Tibial artery (tissue), 4 donors: ENCODE measurements around the gene ADH1A.
"Not testable (repeated sequence)": the region's sequence is repeated elsewhere in the genome, so short reads cannot be mapped to it uniquely, and the experiment has no call there.

Source experiments
- DNase-seq, 2 donors: peaks; one replicate each; pipeline ENCODE4 v3.0.0-alpha.2; 2019
- H3K27ac ChIP-seq, 2 donors: fragments of 200-600 bp; sonication (generic) in 1 of 2; 1 replicate in 1 of 2; 2 replicates in 1 of 2; pipeline ENCODE4 v1.5.1; 2018 to 2019; ENCODE audit warnings: mild to moderate bottlenecking in 1 of 2
- H3K27me3 ChIP-seq, 2 donors: fragments of 200-600 bp; sonication (generic) in 1 of 2; one replicate each; pipeline versions ENCODE4 v1.5.1 to v1.6.0; 2016 to 2019
- H3K36me3 ChIP-seq, 3 donors: fragments of 200-600 bp; sonication (generic) in 2 of 3; one replicate each; pipeline ENCODE4 v1.5.1; 2016 to 2019; ENCODE audit warnings: mild to moderate bottlenecking in 2 of 3
- H3K4me1 ChIP-seq, 4 donors: fragments of 200-600 bp; sonication (generic) in 2 of 4; 1 replicate in 3 of 4; 2 replicates in 1 of 4; pipeline ENCODE4 v1.5.1; 2016 to 2019
- H3K4me3 ChIP-seq, 2 donors: fragments of 200-600 bp; sonication (generic) in 1 of 2; 1 replicate in 1 of 2; 2 replicates in 1 of 2; pipeline ENCODE4 v1.5.1; 2018 to 2019; ENCODE audit warnings: mild to moderate bottlenecking in 2 of 2
- H3K9me3 ChIP-seq, 3 donors: fragments of 200-600 bp; sonication (generic) in 1 of 3; one replicate each; pipeline ENCODE4 v1.5.1; 2016 to 2019
- CTCF ChIP-seq, 2 experiments: fragments of 200-600 bp in 1 of 2; fragments of 450-650 bp in 1 of 2; IDR thresholded peaks; one replicate each; pipeline ENCODE4 v1.5.1; 2017 to 2019; ENCODE audit warnings: antibody characterized with exemption in 2 of 2, mild to moderate bottlenecking in 1 of 2, moderate library complexity in 1 of 2
- intact Hi-C: fragments of 100-400 bp; cut with DNase I; formaldehyde crosslinking; loops from one replicate; pipeline ENCODE4 v1.15.0; 2023; ENCODE audit warnings: low total_unique reads

Gene ADH1A

GRCh38 chr4:99329876-99330275 lies 39.1 kb upstream of the ADH1A start:
- intact Hi-C loops = loop anchor here (10.0 kb wide), 1 partner anchor 55 kb away; no protein-coding TSS in a partner anchor
- DNase-seq = no peak
- Histone ChIP-seq H3K27ac (no peak overlapping the region), H3K36me3 (no peaks in the 10 kb centered on the region), H3K27me3 (no peaks in the 10 kb centered on the region), H3K9me3 (peaks cover 0 to 11% (median 0%) of the 10 kb centered on the region in 3 donors), H3K4me1 (peaks cover 0 to 11% (median 2%) of the 10 kb centered on the region in 4 donors), H3K4me3 (no peak overlapping the region)
- TF ChIP-seq CTCF (IDR thresholded peaks at IDR 0.05) = no peak

- H3K27me3 ChIP-seq = no peaks in the 10 kb centered on the region
- H3K27ac ChIP-seq = peak overlapping the region; percentile 78 to 79
- H3K4me3 ChIP-seq = no peak overlapping the region
- H3K4me1 ChIP-seq = peaks cover 0 to 53% (median 17%) of the 10 kb centered on the region in 4 donors
- DNase-seq = peak; percentile 82 to 89
- no peaks in the 10 kb centered on the region for H3K36me3 ChIP-seq
- H3K9me3 ChIP-seq = peaks cover 0 to 11% (median 0%) of the 10 kb centered on the region in 3 donors
- intact Hi-C loops = loop anchor here (10.0 kb wide), 1 partner anchor 60 kb away; no protein-coding TSS in a partner anchor
- no peak for TF ChIP-seq CTCF (IDR thresholded peaks at IDR 0.05)
Observed at GRCh38 chr4:99324979-99325378, 34.2 kb upstream of the ADH1A start.

- Histone ChIP-seq H3K36me3 (peaks cover 0 to 1% (median 0%) of the 10 kb centered on the region in 3 donors), H3K27me3 (no peaks in the 10 kb centered on the region), H3K4me1 (peaks cover 0 to 59% (median 17%) of the 10 kb centered on the region in 4 donors), H3K4me3 (no peak overlapping the region), H3K9me3 (peaks cover 0 to 11% (median 0%) of the 10 kb centered on the region in 3 donors), H3K27ac (peak overlapping the region; percentile 78 to 79)
- intact Hi-C loops = loop anchor here (10.0 kb wide), 1 partner anchor 60 kb away; no protein-coding TSS in a partner anchor
- no peak for TF ChIP-seq CTCF (IDR thresholded peaks at IDR 0.05)
- no peak for DNase-seq
Observed at GRCh38 chr4:99324361-99324760, 33.6 kb upstream of the ADH1A start.

- Histone ChIP-seq H3K27me3 (no peaks in the 10 kb centered on the region), H3K4me1 (peaks cover 0 to 64% (median 17%) of the 10 kb centered on the region in 4 donors), H3K9me3 (peaks cover 0 to 11% (median 0%) of the 10 kb centered on the region in 3 donors), H3K36me3 (peaks cover 0 to 6% (median 1%) of the 10 kb centered on the region in 3 donors), H3K27ac (peak overlapping the region; percentile 78 to 79), H3K4me3 (no peak overlapping the region)
- intact Hi-C loops = loop anchor here (10.0 kb wide), 1 partner anchor 61 kb away; no protein-coding TSS in a partner anchor
- peak in 1 of 2 donors; percentile 45 for DNase-seq
- no peak for TF ChIP-seq CTCF (IDR thresholded peaks at IDR 0.05)
Observed at GRCh38 chr4:99323756-99324155, 33.0 kb upstream of the ADH1A start.

GRCh38 chr4:99321241-99322191 lies 30.7 kb upstream of the ADH1A start, which contains the start of gene ADH1B:
TSS of gene ADH1B (minus strand) at chr4:99321401. CDS start at chr4:99321331, 70 bp downstream.
- peaks cover 0 to 86% (median 19%) of the 10 kb centered on the region in 4 donors for H3K4me1 ChIP-seq
- peaks cover 0 to 23% (median 20%) of the 10 kb centered on the region in 3 donors for H3K36me3 ChIP-seq
- no peak for TF ChIP-seq CTCF (IDR thresholded peaks at IDR 0.05)
- peak in 1 of 2 donors; percentile 69 for DNase-seq
- H3K27ac ChIP-seq = peak within 1 kb of the TSS; percentile 78 to 79
- H3K27me3 ChIP-seq = no peaks in the 10 kb centered on the region
- peak within 1 kb of the TSS; percentile 43 to 50 for H3K4me3 ChIP-seq
- H3K9me3 ChIP-seq = no peaks in the 10 kb centered on the region
- intact Hi-C loops = loop anchor here (10.0 kb wide), 1 partner anchor 63 kb away; no protein-coding TSS in a partner anchor

GRCh38 chr4:99317811-99318210 lies 27.0 kb upstream of the ADH1A start:
- H3K27ac ChIP-seq = peak overlapping the region; percentile 78 to 79
- H3K4me1 ChIP-seq = peaks cover 0 to 66% (median 8%) of the 10 kb centered on the region in 4 donors
- intact Hi-C loops, H3K27me3 ChIP-seq, H3K9me3 ChIP-seq, DNase-seq: not testable (repeated sequence)
- peak overlapping the region; percentile 43 to 50 for H3K4me3 ChIP-seq
- H3K36me3 ChIP-seq = peaks cover 0 to 56% (median 56%) of the 10 kb centered on the region in 3 donors
